NCI-H128 (cell line): ENCODE data around the gene GATD1.

Experiments
- DNase-seq: peaks from one replicate; lab custom pipeline; 2025; ENCODE audit not compliant: unreplicated experiment; lab: John Stamatoyannopoulos, UW

The GATD1 gene

GRCh38 chr11:813072-813455 is 35.8 kb upstream of the GATD1 start:
- DNase-seq = no peak

GRCh38 chr11:812390-812789 is 35.1 kb upstream of the GATD1 start:
- no peak for DNase-seq

GRCh38 chr11:811446-812245 is 34.4 kb upstream of the GATD1 start:
- DNase-seq = no peak

GRCh38 chr11:810040-810567 is 32.8 kb upstream of the GATD1 start:
- no peak for DNase-seq

- DNase-seq = peak; percentile 94
Measured at GRCh38 chr11:809287-810039, 32.2 kb upstream of the GATD1 start, which contains the start of gene RPLP2. RPLP2 (plus strand) TSS chr11:809967; CDS start chr11:810235, 268 bp downstream.

GRCh38 chr11:808427-809286 is 31.4 kb upstream of the GATD1 start:
- DNase-seq = no peak

- DNase-seq = no peak
Measured at GRCh38 chr11:804599-804964, 27.3 kb upstream of the GATD1 start.

GRCh38 chr11:803770-804598 is 26.7 kb upstream of the GATD1 start:
- DNase-seq = peak; percentile 51

- no peak for DNase-seq
Measured at GRCh38 chr11:803467-803742, 26.1 kb upstream of the GATD1 start.

- no peak for DNase-seq
Measured at GRCh38 chr11:802693-803466, 25.6 kb upstream of the GATD1 start.

- no peak for DNase-seq
Measured at GRCh38 chr11:802018-802617, 24.8 kb upstream of the GATD1 start.

GRCh38 chr11:801097-801780 is 24.0 kb upstream of the GATD1 start:
- DNase-seq = no peak

- DNase-seq = no peak
Measured at GRCh38 chr11:800473-800872, 23.2 kb upstream of the GATD1 start.

GRCh38 chr11:799641-800316 is 22.5 kb upstream of the GATD1 start:
- no peak for DNase-seq

- peak; percentile 66 for DNase-seq
Measured at GRCh38 chr11:798093-798713, 20.9 kb upstream of the GATD1 start, which contains the start of gene SLC25A22. SLC25A22 (minus strand) TSS chr11:798281; CDS start chr11:795006, 3,275 bp downstream.

- peak; percentile 63 for DNase-seq
Measured at GRCh38 chr11:797296-798092, 20.2 kb upstream of the GATD1 start.
